Nephron progenitor cell (in vitro differentiated cells): ENCODE data around the gene EPHB1.

Source experiments
- DNase-seq: peaks from one replicate; pipeline ENCODE4 v3.0.0; 2021
- H3K27ac Mint-ChIP-seq: 2 replicates; pipeline ENCODE4 v1.8.0; 2021; ENCODE audit warnings: mild to moderate bottlenecking, moderate library complexity, mixed read lengths
- H3K27me3 Mint-ChIP-seq: 2 replicates; pipeline ENCODE4 v1.8.0; 2021; ENCODE audit warnings: mild to moderate bottlenecking, low read depth, mixed read lengths; ENCODE audit not compliant: poor library complexity
- H3K36me3 Mint-ChIP-seq: 2 replicates; pipeline ENCODE4 v1.8.0; 2021; ENCODE audit warnings: low read depth, mixed read lengths
- H3K4me1 Mint-ChIP-seq: 2 replicates; pipeline ENCODE4 v1.8.0; 2021; ENCODE audit warnings: mixed read lengths
- H3K4me3 Mint-ChIP-seq: 2 replicates; pipeline ENCODE4 v1.8.0; 2021; ENCODE audit warnings: mild to moderate bottlenecking, moderate library complexity, mixed read lengths
- H3K9me3 Mint-ChIP-seq: 2 replicates; pipeline ENCODE4 v1.8.0; 2021; ENCODE audit warnings: mild to moderate bottlenecking, moderate library complexity, mixed read lengths
- TF ChIP-seq, protein P1 (sequence below): fragments of 200-600 bp; sonication (generic); IDR thresholded peaks from 2 replicates; pipeline ENCODE4 v1.5.0; 2021; ENCODE audit warnings: antibody characterized with exemption

The EPHB1 gene

DNA sequence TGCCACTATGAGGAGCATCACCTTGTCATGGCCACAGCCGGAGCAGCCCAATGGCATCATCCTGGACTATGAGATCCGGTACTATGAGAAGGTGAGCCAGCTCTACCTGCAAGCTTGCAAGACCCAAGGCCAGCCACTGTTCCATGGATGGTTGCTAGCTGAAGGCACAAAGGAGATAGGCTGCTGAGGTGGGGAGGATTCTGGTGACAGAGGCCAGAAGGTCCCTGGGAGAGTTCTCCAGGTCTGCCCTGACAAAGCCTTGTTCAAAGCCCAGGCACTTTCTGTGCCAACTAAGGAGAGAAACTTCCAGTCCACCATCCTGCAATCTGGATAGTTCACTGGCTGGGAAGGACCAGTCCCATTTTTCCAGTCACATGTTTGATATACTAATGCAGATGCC, 359.1 kb downstream of the EPHB1 start:
- Mint-ChIP-seq H3K4me3 (no peak overlapping the region), H3K27ac (peak overlapping the region; percentile 49), H3K4me1 (peaks cover 52% of the 10 kb centered on the region), H3K27me3 (peaks cover 30% of the 10 kb centered on the region), H3K36me3 (no peaks in the 10 kb centered on the region), H3K9me3 (peaks cover 2% of the 10 kb centered on the region)
- TF ChIP-seq, protein P1, sequence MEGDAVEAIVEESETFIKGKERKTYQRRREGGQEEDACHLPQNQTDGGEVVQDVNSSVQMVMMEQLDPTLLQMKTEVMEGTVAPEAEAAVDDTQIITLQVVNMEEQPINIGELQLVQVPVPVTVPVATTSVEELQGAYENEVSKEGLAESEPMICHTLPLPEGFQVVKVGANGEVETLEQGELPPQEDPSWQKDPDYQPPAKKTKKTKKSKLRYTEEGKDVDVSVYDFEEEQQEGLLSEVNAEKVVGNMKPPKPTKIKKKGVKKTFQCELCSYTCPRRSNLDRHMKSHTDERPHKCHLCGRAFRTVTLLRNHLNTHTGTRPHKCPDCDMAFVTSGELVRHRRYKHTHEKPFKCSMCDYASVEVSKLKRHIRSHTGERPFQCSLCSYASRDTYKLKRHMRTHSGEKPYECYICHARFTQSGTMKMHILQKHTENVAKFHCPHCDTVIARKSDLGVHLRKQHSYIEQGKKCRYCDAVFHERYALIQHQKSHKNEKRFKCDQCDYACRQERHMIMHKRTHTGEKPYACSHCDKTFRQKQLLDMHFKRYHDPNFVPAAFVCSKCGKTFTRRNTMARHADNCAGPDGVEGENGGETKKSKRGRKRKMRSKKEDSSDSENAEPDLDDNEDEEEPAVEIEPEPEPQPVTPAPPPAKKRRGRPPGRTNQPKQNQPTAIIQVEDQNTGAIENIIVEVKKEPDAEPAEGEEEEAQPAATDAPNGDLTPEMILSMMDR: no peak
- DNase-seq: no peak

DNA sequence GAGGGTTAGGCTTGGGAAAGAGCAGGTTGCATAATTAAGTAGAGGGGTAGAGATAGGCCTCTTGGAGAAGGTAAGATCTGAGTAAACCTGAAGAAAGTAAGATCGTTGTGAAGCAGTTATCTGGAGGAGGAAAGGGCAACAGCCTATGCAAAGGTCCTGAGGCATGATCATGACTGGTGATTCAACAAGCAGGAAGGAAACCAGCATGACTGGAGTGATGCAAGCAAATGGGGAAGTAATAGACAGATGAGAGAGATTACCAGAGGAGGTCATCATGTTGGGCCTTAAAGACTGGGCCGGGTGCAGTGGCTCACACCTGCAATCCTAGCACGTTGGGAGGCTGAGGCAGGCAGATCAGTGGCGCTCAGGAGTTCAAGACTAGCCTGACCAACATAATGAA, 360.2 kb downstream of the EPHB1 start:
- Mint-ChIP-seq H3K9me3 (peaks cover 2% of the 10 kb centered on the region), H3K4me1 (peaks cover 49% of the 10 kb centered on the region), H3K27me3 (peaks cover 37% of the 10 kb centered on the region), H3K27ac (no peak overlapping the region), H3K4me3 (no peak overlapping the region), H3K36me3 (no peaks in the 10 kb centered on the region)
- no peak for DNase-seq
- TF ChIP-seq, protein P1: no peak

DNA sequence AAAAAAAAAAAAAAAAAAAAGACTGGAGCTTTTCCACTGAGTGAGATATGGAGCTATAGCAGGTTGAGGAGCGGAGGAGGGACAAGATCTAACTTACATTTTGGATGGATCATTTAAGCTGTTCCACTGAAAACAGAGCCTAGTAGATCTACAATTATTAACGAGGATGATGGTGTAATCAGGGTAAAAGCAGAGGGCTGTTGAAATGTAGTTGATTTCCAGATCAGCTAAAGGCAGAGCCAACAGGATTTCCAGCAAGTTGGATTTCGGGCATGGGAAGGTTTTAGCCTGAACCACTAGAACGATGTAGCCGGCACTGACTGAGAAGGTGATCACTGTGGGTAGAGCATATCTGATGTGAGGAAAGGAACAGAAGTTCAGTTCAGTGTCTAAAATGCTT, 360.7 kb downstream of the EPHB1 start:
- Mint-ChIP-seq H3K4me3 (no peak overlapping the region), H3K27me3 (peaks cover 32% of the 10 kb centered on the region), H3K36me3 (no peaks in the 10 kb centered on the region), H3K4me1 (peaks cover 47% of the 10 kb centered on the region), H3K9me3 (peaks cover 2% of the 10 kb centered on the region), H3K27ac (no peak overlapping the region)
- TF ChIP-seq, protein P1: no peak
- DNase-seq: no peak

DNA sequence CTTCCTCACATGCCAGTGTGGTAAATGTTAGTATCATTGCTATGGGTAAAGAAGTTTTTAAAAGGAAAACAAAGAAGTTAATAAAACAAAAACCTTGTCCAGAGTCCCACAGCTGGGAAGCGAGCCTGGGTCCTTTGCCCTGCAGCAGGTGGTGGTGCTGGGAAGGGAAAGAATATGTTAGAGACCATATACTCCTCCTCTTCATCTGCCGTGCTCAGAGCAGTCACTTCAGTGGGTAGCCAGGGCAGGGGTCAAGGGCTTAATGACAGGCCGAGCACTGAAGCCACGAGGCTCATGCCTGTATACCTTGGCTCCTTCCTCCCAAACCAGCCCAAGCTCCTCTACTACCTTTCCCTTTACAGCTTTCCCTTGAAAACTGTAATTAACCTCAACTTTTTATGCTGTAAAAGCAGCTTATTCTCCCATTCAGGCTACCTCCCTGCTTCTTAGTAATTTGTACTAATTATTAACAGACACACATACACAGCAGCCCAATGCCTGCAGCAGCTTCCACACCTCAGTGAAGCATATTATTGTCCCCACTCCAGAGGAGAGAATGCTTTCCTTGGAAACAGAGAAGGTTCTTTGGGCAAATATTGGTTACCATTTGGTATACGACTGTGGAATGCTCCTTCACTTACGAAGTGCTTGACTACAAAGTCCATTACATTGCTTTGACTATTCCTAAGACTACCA, 362.1 kb downstream of the EPHB1 start:
- no peak overlapping the region for H3K27ac Mint-ChIP-seq
- peaks cover 24% of the 10 kb centered on the region for H3K27me3 Mint-ChIP-seq
- no peaks in the 10 kb centered on the region for H3K36me3 Mint-ChIP-seq
- TF ChIP-seq, protein P1: no peak
- H3K4me1 Mint-ChIP-seq: peaks cover 46% of the 10 kb centered on the region
- H3K4me3 Mint-ChIP-seq: no peak overlapping the region
- DNase-seq: no peak
- H3K9me3 Mint-ChIP-seq: peaks cover 2% of the 10 kb centered on the region

DNA sequence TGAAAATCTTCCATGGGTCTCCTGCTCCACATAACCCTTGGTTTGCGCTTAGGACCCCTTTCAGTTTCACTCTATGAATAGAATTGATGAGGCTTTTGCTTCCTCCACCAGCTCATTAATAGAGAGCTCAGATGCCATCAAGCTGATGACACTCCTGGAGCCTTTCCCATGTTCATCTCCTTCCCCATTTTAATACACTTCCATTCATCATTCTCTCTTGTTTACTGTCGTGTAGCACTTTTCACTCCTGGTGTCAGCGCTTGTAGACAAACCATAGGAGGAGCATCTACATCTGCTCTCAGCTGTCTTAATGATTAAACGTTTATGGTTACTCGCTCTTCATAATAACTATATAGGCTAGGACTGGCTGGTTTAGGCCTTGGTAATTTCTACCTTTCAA, 363.5 kb downstream of the EPHB1 start:
- TF ChIP-seq, protein P1: no peak
- no peaks in the 10 kb centered on the region for H3K36me3 Mint-ChIP-seq
- DNase-seq: no peak
- peaks cover 18% of the 10 kb centered on the region for H3K27me3 Mint-ChIP-seq
- H3K4me1 Mint-ChIP-seq: peaks cover 33% of the 10 kb centered on the region
- H3K9me3 Mint-ChIP-seq: no peaks in the 10 kb centered on the region
- H3K4me3 Mint-ChIP-seq: no peak overlapping the region
- H3K27ac Mint-ChIP-seq: no peak overlapping the region

DNA sequence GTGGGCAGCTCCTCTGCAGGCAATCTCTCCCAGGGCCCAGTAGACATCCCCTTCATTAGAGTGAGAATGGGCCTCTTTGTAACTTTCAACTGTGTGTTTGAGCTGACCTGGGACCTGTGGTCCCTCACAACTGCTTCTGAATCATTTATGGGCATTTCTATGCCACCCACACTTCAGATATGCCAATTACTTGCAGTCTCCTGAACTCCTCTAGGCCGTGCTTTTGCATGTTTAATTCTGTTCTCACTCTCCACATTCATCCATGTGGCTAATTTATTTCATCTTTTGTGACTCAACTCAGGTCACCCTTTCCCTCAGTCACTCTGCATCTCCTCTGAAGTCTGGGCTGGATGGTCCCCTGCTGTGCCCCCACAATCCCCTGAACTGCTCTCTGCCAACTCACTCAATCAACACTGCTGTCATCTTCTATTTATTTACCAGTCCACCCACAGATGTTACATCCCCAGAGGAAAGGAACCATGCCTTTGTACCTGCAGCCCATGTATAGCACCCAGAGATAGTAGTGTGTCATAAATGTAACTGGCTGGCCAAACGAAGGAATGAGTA, 364.7 kb downstream of the EPHB1 start:
- Mint-ChIP-seq H3K4me1 (peaks cover 26% of the 10 kb centered on the region), H3K27ac (no peak overlapping the region), H3K27me3 (peaks cover 21% of the 10 kb centered on the region), H3K36me3 (no peaks in the 10 kb centered on the region), H3K9me3 (no peaks in the 10 kb centered on the region), H3K4me3 (peak overlapping the region; percentile 2)
- DNase-seq: no peak
- TF ChIP-seq, protein P1: no peak
